WERI-Rb-1 (cell line): Measurements from ENCODE around the gene IKBKE.

Experiments used
- DNase-seq: peaks from one replicate; pipeline ENCODE4 v3.0.0-alpha.2; 2020
- H3K27ac ChIP-seq: fragments of 250-450 bp; sonication (Bioruptor Pico); 2 replicates; pipeline ENCODE4 v1.5.1; 2020; ENCODE audit warnings: mild to moderate bottlenecking, moderate library complexity
- H3K27me3 ChIP-seq: fragments of 250-450 bp; sonication (Bioruptor Pico); 2 replicates; pipeline ENCODE4 v1.5.1; 2021; ENCODE audit warnings: mild to moderate bottlenecking, low read depth, moderate library complexity; ENCODE audit not compliant: insufficient read depth, severe bottlenecking
- H3K36me3 ChIP-seq: fragments of 250-450 bp; sonication (Bioruptor Pico); 2 replicates; pipeline ENCODE4 v1.5.1; 2020; ENCODE audit warnings: mild to moderate bottlenecking, moderate library complexity
- H3K4me3 ChIP-seq: 2 replicates; pipeline ENCODE4 v1.5.1; 2011; ENCODE audit warnings: low read depth, mild to moderate bottlenecking, control low read depth, low read length
- H3K9me3 ChIP-seq: fragments of 250-450 bp; sonication (Bioruptor Pico); 2 replicates; pipeline ENCODE4 v1.5.1; 2021; ENCODE audit warnings: mild to moderate bottlenecking, moderate library complexity; ENCODE audit not compliant: severe bottlenecking
- CTCF ChIP-seq: IDR thresholded peaks from 2 replicates; pipeline ENCODE4 v1.5.1; 2011; ENCODE audit warnings: low read depth, mild to moderate bottlenecking, control low read depth, inconsistent platforms, low read length

IKBKE gene

GRCh38 chr1:206471415-206471801 is 1.1 kb downstream of the IKBKE start:
- TF ChIP-seq CTCF: no peak
- Histone ChIP-seq H3K4me3 (no peak overlapping the region), H3K27ac (no peak overlapping the region), H3K36me3 (no peaks in the 10 kb centered on the region), H3K27me3 (no peaks in the 10 kb centered on the region), H3K9me3 (no peaks in the 10 kb centered on the region)
- no peak for DNase-seq

- Histone ChIP-seq H3K9me3 (no peaks in the 10 kb centered on the region), H3K27me3 (no peaks in the 10 kb centered on the region), H3K27ac (no peak overlapping the region), H3K36me3 (no peaks in the 10 kb centered on the region), H3K4me3 (no peak overlapping the region)
- DNase-seq: no peak
- TF ChIP-seq CTCF: no peak
These were observed 1.7 kb downstream of the IKBKE start for GRCh38 chr1:206472024-206472423.

GRCh38 chr1:206472454-206472853 is 2.2 kb downstream of the IKBKE start:
- DNase-seq: no peak
- H3K9me3 ChIP-seq: no peaks in the 10 kb centered on the region
- H3K27me3 ChIP-seq: no peaks in the 10 kb centered on the region
- no peaks in the 10 kb centered on the region for H3K36me3 ChIP-seq
- no peak overlapping the region for H3K4me3 ChIP-seq
- TF ChIP-seq CTCF: no peak
- no peak overlapping the region for H3K27ac ChIP-seq

- no peaks in the 10 kb centered on the region for H3K9me3 ChIP-seq
- H3K4me3 ChIP-seq: no peak overlapping the region
- H3K27ac ChIP-seq: no peak overlapping the region
- TF ChIP-seq CTCF: no peak
- DNase-seq: no peak
- no peaks in the 10 kb centered on the region for H3K27me3 ChIP-seq
- H3K36me3 ChIP-seq: no peaks in the 10 kb centered on the region
These were observed 2.6 kb downstream of the IKBKE start for GRCh38 chr1:206472886-206473285.

- Histone ChIP-seq H3K4me3 (no peak overlapping the region), H3K27me3 (no peaks in the 10 kb centered on the region), H3K27ac (no peak overlapping the region), H3K36me3 (no peaks in the 10 kb centered on the region), H3K9me3 (no peaks in the 10 kb centered on the region)
- no peak for DNase-seq
- no peak for TF ChIP-seq CTCF
These were observed 5.8 kb downstream of the IKBKE start for GRCh38 chr1:206476058-206476457.

GRCh38 chr1:206476591-206476990 is 6.3 kb downstream of the IKBKE start:
- no peak overlapping the region for H3K4me3 ChIP-seq
- no peak overlapping the region for H3K27ac ChIP-seq
- TF ChIP-seq CTCF: no peak
- H3K9me3 ChIP-seq: no peaks in the 10 kb centered on the region
- H3K27me3 ChIP-seq: no peaks in the 10 kb centered on the region
- no peak for DNase-seq
- no peaks in the 10 kb centered on the region for H3K36me3 ChIP-seq
